ENCODE data around the gene CATSPERZ. TPM values are rescaled to one million over a fixed set of nuclear protein-coding genes. Genes with fewer than 3 reads are reported as not detected.

The CATSPERZ gene
- total and polyA plus RNA-seq, 9 of the 15 experiments (the other 6 are each of a cell fraction or from before 2014, with no cell fraction given) = 0.86 to 8.5 (median 3.5) TPM

DNA sequence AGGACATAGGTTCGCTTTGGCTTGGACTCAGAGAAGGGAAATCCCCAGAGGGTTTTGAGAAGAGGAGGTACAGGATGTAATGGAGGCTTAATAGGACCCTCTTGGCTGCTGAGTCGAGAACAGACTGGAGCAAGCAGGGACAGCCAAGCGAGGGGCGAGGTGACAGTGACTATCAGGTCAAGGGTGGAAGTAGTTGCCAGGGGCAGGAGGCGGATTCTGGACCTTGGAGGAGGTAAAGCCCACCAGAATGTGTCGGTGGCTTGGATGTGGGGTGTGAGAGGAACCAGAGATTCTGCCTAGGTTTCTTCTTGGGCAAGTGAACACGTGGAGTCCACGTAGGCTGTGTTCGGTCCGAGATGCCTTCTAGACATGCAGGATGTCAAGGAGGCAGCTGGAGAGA lies 12.8 kb downstream of the CATSPERZ start:
- Histone ChIP-seq H3K27me3 (ENCODE audit: control insufficient read depth in 2 of 2, insufficient read depth in 2 of 2, low read length in 2 of 2) (no peaks in the 10 kb centered on the region), H3K4me3 (no peak overlapping the region), H3K9me1 (ENCODE audit: control insufficient read depth, insufficient read depth, low read length) (no peaks in the 10 kb centered on the region), H3K4me2 (ENCODE audit: insufficient read depth, low read length) (no peak overlapping the region), H3K27ac (ENCODE audit: extremely low read depth, low read depth, low read length) (no peak overlapping the region; the same call in 2 of the 3 replicates), H3K9ac (ENCODE audit: insufficient read depth in 1 of 2, low read depth in 2 of 2, low read length in 2 of 2) (peak overlapping the region in 1 of 2 experiments; percentile 32; a peak in 2 of 4 replicates), H3K79me2 (ENCODE audit: control insufficient read depth, insufficient read depth, low read length) (peaks cover 46% of the 10 kb centered on the region), H4K20me1 (replicated peaks; ENCODE audit: control insufficient read depth, insufficient read depth, low read length) (no peaks in the 10 kb centered on the region; the same call in 1 of the 2 replicates), H2AFZ (ENCODE audit: low read depth, low read length) (no peak overlapping the region), H3K36me3 (ENCODE audit: control insufficient read depth, insufficient read depth, low read length) (peaks cover 65% of the 10 kb centered on the region), H3K4me1 (replicated peaks in 1 of 2; ENCODE audit: control insufficient read depth in 2 of 2, insufficient read depth in 2 of 2, low read length in 2 of 2) (peaks cover 0 to 49% of the 10 kb centered on the region in 2 experiments; a peak in 3 of 5 replicates), H3K9me3 (replicated peaks; ENCODE audit: control insufficient read depth, insufficient read depth, low read depth, low read length) (no peaks in the 10 kb centered on the region)
- no peak for TF ChIP-seq ZNF232 (CRISPR knock-in tag; IDR thresholded peaks at IDR 0.05)
- no peak for TF ChIP-seq ZNF24 (IDR thresholded peaks at IDR 0.05)
- TF ChIP-seq ZNF239 (CRISPR knock-in tag; IDR thresholded peaks at IDR 0.05) = no peak
- TF ChIP-seq KDM2B (CRISPR knock-in tag; IDR thresholded peaks at IDR 0.05) = no peak
- TF ChIP-seq, protein P1, sequence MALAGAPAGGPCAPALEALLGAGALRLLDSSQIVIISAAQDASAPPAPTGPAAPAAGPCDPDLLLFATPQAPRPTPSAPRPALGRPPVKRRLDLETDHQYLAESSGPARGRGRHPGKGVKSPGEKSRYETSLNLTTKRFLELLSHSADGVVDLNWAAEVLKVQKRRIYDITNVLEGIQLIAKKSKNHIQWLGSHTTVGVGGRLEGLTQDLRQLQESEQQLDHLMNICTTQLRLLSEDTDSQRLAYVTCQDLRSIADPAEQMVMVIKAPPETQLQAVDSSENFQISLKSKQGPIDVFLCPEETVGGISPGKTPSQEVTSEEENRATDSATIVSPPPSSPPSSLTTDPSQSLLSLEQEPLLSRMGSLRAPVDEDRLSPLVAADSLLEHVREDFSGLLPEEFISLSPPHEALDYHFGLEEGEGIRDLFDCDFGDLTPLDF (CRISPR knock-in tag; IDR thresholded peaks at IDR 0.05) = no peak
- no peak for TF ChIP-seq ZBED1 (IDR thresholded peaks at IDR 0.05)
- TF ChIP-seq, protein P2, sequence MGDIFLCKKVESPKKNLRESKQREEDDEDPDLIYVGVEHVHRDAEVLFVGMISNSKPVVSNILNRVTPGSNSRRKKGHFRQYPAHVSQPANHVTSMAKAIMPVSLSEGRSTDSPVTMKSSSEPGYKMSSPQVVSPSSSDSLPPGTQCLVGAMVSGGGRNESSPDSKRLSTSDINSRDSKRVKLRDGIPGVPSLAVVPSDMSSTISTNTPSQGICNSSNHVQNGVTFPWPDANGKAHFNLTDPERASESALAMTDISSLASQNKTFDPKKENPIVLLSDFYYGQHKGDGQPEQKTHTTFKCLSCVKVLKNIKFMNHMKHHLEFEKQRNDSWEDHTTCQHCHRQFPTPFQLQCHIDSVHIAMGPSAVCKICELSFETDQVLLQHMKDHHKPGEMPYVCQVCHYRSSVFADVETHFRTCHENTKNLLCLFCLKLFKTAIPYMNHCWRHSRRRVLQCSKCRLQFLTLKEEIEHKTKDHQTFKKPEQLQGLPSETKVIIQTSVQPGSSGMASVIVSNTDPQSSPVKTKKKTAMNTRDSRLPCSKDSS (IDR thresholded peaks at IDR 0.05; ENCODE audit: low read depth, partially characterized antibody) = no peak
- no peak for TF ChIP-seq XRCC3 (IDR thresholded peaks at IDR 0.05)
- TF ChIP-seq TRIM28 (IDR thresholded peaks at IDR 0.05) = no peak
- no peak for TF ChIP-seq BACH1 (tag; IDR thresholded peaks at IDR 0.05)
- no peak for TF ChIP-seq HDGF (IDR thresholded peaks at IDR 0.05)
- TF ChIP-seq, protein P3, sequence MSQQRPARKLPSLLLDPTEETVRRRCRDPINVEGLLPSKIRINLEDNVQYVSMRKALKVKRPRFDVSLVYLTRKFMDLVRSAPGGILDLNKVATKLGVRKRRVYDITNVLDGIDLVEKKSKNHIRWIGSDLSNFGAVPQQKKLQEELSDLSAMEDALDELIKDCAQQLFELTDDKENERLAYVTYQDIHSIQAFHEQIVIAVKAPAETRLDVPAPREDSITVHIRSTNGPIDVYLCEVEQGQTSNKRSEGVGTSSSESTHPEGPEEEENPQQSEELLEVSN (IDR thresholded peaks at IDR 0.05; ENCODE audit: borderline replicate concordance in 1 of 2, extremely low read depth in 1 of 2, insufficient read depth in 1 of 2, insufficient read length in 1 of 2, low read depth in 1 of 2, low read length in 1 of 2, poor library complexity in 1 of 2, severe bottlenecking in 1 of 2) = no peak
- no peak for TF ChIP-seq HOXB6 (CRISPR knock-in tag; IDR thresholded peaks at IDR 0.05; ENCODE audit: borderline replicate concordance)
- TF ChIP-seq KLF1 (tag; IDR thresholded peaks at IDR 0.05) = no peak
- no peak for TF ChIP-seq SMAD3 (CRISPR knock-in tag; conservative IDR thresholded peaks at IDR 0.05)
- TF ChIP-seq L3MBTL2 (IDR thresholded peaks at IDR 0.05) = no peak
- no peak for TF ChIP-seq ZNF324 (CRISPR knock-in tag; IDR thresholded peaks at IDR 0.05)
- TF ChIP-seq, protein P4, sequence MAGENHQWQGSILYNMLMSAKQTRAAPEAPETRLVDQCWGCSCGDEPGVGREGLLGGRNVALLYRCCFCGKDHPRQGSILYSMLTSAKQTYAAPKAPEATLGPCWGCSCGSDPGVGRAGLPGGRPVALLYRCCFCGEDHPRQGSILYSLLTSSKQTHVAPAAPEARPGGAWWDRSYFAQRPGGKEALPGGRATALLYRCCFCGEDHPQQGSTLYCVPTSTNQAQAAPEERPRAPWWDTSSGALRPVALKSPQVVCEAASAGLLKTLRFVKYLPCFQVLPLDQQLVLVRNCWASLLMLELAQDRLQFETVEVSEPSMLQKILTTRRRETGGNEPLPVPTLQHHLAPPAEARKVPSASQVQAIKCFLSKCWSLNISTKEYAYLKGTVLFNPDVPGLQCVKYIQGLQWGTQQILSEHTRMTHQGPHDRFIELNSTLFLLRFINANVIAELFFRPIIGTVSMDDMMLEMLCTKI (IDR thresholded peaks at IDR 0.05; ENCODE audit: partially characterized antibody) = no peak
- no peak for TF ChIP-seq ZNF695 (CRISPR knock-in tag; IDR thresholded peaks at IDR 0.05)
- no TSS peak for BruUV-seq (replicated peaks)
- ChIA-PET POLR2A (interaction anchor here (0.5 kb wide), 1 partner anchor 118 kb away, joined by 5 read pairs; no protein-coding TSS in a partner anchor), CTCF (ENCODE audit: low intra/inter-chr PET ratio) (no interaction called here)
- in situ Hi-C loops (cut with MboI) = no loop called here
- ATAC-seq = no peak
- intact Hi-C loops (cut with micrococcal nuclease) = no loop called here
- 88% methylated on average over 10 of the region's 10 CpGs for WGBS (ENCODE audit: insufficient coverage, low coverage, missing lambda C conversion rate)
- FAIRE-seq = no peak
- no peak for DNase-seq (ENCODE audit: extremely low read depth in 1 of 4, low spot score in 3 of 4)
